T-helper 2 cell treated with Interferon-gamma antibody and Interleukin-4, amounts not matched to agents 100 ng/mL and 5 ng/mL, for 36 hours (primary cell): Measurements from ENCODE around the gene DGKI. TPM values are rescaled to one million over a fixed set of nuclear protein-coding genes. Genes with fewer than 3 reads are reported as not detected.

Experiments used
- intact Hi-C: fragments of 100-400 bp; cut with micrococcal nuclease; formaldehyde crosslinking; loops from one replicate; pipeline ENCODE4 v1.15.1; 2023
- total RNA-seq: library from RNA; stranded (reverse); gene quantifications from 2 replicates; pipeline ENCODE4 v1.2.3, GENCODE V29; 2022

Gene DGKI
- total RNA-seq, 1 donor from 2014 or later: 0.34 TPM

GRCh38 chr7:137547485-137547884, 299.3 kb downstream of the DGKI start:
- intact Hi-C loops: no loop called here

- intact Hi-C loops: no loop called here
These were observed 300.1 kb downstream of the DGKI start for GRCh38 chr7:137546671-137547070.

- intact Hi-C loops: no loop called here
These were observed 300.8 kb downstream of the DGKI start for GRCh38 chr7:137546009-137546408.

GRCh38 chr7:137545059-137545716, 301.6 kb downstream of the DGKI start:
- intact Hi-C loops: no loop called here

- intact Hi-C loops: no loop called here
These were observed 302.2 kb downstream of the DGKI start for GRCh38 chr7:137544453-137545058.

- intact Hi-C loops: no loop called here
These were observed 307.6 kb downstream of the DGKI start for GRCh38 chr7:137539111-137539715.

GRCh38 chr7:137538361-137538762, 308.4 kb downstream of the DGKI start:
- intact Hi-C loops: no loop called here

- intact Hi-C loops: no loop called here
These were observed 311.2 kb downstream of the DGKI start for GRCh38 chr7:137535579-137535978.

- intact Hi-C loops: no loop called here
These were observed 315.1 kb downstream of the DGKI start for GRCh38 chr7:137531671-137532070.

- intact Hi-C loops: no loop called here
These were observed 319.1 kb downstream of the DGKI start for GRCh38 chr7:137527634-137528033.

GRCh38 chr7:137523171-137523570, 323.6 kb downstream of the DGKI start:
- intact Hi-C loops: no loop called here

- intact Hi-C loops: no loop called here
These were observed 325.3 kb downstream of the DGKI start for GRCh38 chr7:137521451-137521850.

- intact Hi-C loops: no loop called here
These were observed 326.8 kb downstream of the DGKI start for GRCh38 chr7:137519947-137520346.

GRCh38 chr7:137519181-137519691, 327.5 kb downstream of the DGKI start:
- intact Hi-C loops: no loop called here

- intact Hi-C loops: no loop called here
These were observed 333.7 kb downstream of the DGKI start for GRCh38 chr7:137513091-137513490.

GRCh38 chr7:137507096-137507495, 339.7 kb downstream of the DGKI start:
- intact Hi-C loops: no loop called here

GRCh38 chr7:137506031-137506430, 340.7 kb downstream of the DGKI start:
- intact Hi-C loops: no loop called here

GRCh38 chr7:137501562-137501961, 345.2 kb downstream of the DGKI start:
- intact Hi-C loops: no loop called here

- intact Hi-C loops: no loop called here
These were observed 353.9 kb downstream of the DGKI start for GRCh38 chr7:137492889-137493288.

- intact Hi-C loops: no loop called here
These were observed 356.9 kb downstream of the DGKI start for GRCh38 chr7:137489880-137490279.

- intact Hi-C loops: no loop called here
These were observed 358.7 kb downstream of the DGKI start for GRCh38 chr7:137488038-137488437.

GRCh38 chr7:137485818-137486217, 361.0 kb downstream of the DGKI start:
- intact Hi-C loops: no loop called here

- intact Hi-C loops: no loop called here
These were observed 362.4 kb downstream of the DGKI start for GRCh38 chr7:137484326-137484725.
